Keratinocyte (primary cell): ENCODE measurements around the gene MICAL2.

Experiments
- EZH2 ChIP-seq: IDR thresholded peaks from one replicate; pipeline ENCODE4 v1.6.1; 2012; ENCODE audit warnings: inconsistent platforms, mild to moderate bottlenecking, low read length, moderate library complexity
- TF ChIP-seq, protein P1 (sequence below), 3 experiments: IDR thresholded peaks in 1 of 3; conservative IDR thresholded peaks in 1 of 3; optimal IDR thresholded peaks in 1 of 3; 2 replicates in 2 of 3; 3 replicates in 1 of 3; pipeline versions ENCODE3 to v1.5.1; 2011; ENCODE audit warnings: low read length in 3 of 3, mild to moderate bottlenecking in 3 of 3, moderate library complexity in 2 of 3, control low read depth in 1 of 3, inconsistent platforms in 1 of 3; ENCODE audit not compliant: insufficient read depth in 2 of 3; ENCODE audit errors: extremely low read depth in 1 of 3

DNA sequence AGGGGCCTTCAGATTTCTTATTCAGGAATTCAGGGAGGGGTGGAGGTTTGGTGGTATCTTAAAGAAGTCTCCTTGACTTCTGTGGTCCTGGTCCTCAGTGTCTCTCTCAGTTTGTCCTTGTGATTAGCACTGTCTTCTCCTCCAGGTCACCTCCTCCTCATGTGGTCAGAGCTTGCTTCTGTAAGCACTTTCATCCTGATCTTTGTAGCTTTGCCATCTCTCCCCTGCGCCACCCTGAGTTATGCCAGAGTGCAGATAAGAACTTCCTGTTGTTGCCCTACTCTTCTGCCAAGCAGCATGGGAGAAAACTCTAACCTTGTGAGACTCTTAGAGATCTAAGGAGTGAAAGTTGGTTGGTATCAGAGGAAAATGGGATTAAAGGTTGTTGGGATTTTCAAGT, 30.9 kb downstream of the MICAL2 start:
- TF ChIP-seq, protein P1, sequence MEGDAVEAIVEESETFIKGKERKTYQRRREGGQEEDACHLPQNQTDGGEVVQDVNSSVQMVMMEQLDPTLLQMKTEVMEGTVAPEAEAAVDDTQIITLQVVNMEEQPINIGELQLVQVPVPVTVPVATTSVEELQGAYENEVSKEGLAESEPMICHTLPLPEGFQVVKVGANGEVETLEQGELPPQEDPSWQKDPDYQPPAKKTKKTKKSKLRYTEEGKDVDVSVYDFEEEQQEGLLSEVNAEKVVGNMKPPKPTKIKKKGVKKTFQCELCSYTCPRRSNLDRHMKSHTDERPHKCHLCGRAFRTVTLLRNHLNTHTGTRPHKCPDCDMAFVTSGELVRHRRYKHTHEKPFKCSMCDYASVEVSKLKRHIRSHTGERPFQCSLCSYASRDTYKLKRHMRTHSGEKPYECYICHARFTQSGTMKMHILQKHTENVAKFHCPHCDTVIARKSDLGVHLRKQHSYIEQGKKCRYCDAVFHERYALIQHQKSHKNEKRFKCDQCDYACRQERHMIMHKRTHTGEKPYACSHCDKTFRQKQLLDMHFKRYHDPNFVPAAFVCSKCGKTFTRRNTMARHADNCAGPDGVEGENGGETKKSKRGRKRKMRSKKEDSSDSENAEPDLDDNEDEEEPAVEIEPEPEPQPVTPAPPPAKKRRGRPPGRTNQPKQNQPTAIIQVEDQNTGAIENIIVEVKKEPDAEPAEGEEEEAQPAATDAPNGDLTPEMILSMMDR (optimal IDR thresholded peaks at IDR 0.05 in 1 of 3, IDR thresholded peaks at IDR 0.05 in 1 of 3, conservative IDR thresholded peaks at IDR 0.05 in 1 of 3; ENCODE audit: extremely low read depth in 1 of 3, insufficient read depth in 2 of 3, low read length in 3 of 3) = no peak
- no peak for TF ChIP-seq EZH2
